Measurements from ENCODE around the gene CRABP2. TPM values are rescaled to one million over a fixed set of nuclear protein-coding genes. Genes with fewer than 3 reads are reported as not detected.

CRABP2 gene
- polyA plus RNA-seq, 1 donor, result 314 TPM

GRCh38 chr1:156652992-156653355 is 52.4 kb downstream of the CRABP2 start:
- no peak for DNase-seq

GRCh38 chr1:156652131-156652991 is 53.0 kb downstream of the CRABP2 start:
- DNase-seq, result no peak

Other genes starting within 250 kb of the CRABP2 start
- 102 TPM for gene MEF2D, start 204.8 kb downstream of the CRABP2 start, polyA plus RNA-seq (ENCODE audit: insufficient read length)
- gene IQGAP3, start 133.0 kb downstream of the CRABP2 start, polyA plus RNA-seq (ENCODE audit: insufficient read length), result 6.7 TPM
- 0.80 TPM for gene TTC24, start 125.9 kb downstream of the CRABP2 start, polyA plus RNA-seq (ENCODE audit: insufficient read length)
- 26.1 TPM for gene NAXE, start 113.8 kb downstream of the CRABP2 start, polyA plus RNA-seq (ENCODE audit: insufficient read length)
- gene GPATCH4, start 104.1 kb downstream of the CRABP2 start, polyA plus RNA-seq (ENCODE audit: insufficient read length), result 26.3 TPM
- 0.43 TPM for gene HAPLN2, start 86.2 kb downstream of the CRABP2 start, polyA plus RNA-seq (ENCODE audit: insufficient read length)
- 0.88 TPM for gene BCAN, start 63.5 kb downstream of the CRABP2 start, polyA plus RNA-seq (ENCODE audit: insufficient read length)
- gene NES, start 28.2 kb downstream of the CRABP2 start, polyA plus RNA-seq (ENCODE audit: insufficient read length), result 1,095 TPM
- gene METTL25B, start 22.9 kb upstream of the CRABP2 start, polyA plus RNA-seq (ENCODE audit: insufficient read length), result 22.2 TPM
- 24.0 TPM for gene ISG20L2, start 23.2 kb upstream of the CRABP2 start, polyA plus RNA-seq (ENCODE audit: insufficient read length)
- gene MRPL24, start 35.5 kb upstream of the CRABP2 start, polyA plus RNA-seq (ENCODE audit: insufficient read length), result 64.6 TPM
- 142 TPM for gene HDGF, start 46.1 kb upstream of the CRABP2 start, polyA plus RNA-seq (ENCODE audit: insufficient read length)
- 64.9 TPM for gene PRCC, start 62.0 kb upstream of the CRABP2 start, polyA plus RNA-seq (ENCODE audit: insufficient read length)
- 0.49 TPM for gene SH2D2A, start 111.3 kb upstream of the CRABP2 start, polyA plus RNA-seq (ENCODE audit: insufficient read length)
- gene INSRR, start 153.5 kb upstream of the CRABP2 start, polyA plus RNA-seq (ENCODE audit: insufficient read length), result 0.93 TPM
- 1.1 TPM for gene NTRK1, start 155.3 kb upstream of the CRABP2 start, polyA plus RNA-seq (ENCODE audit: insufficient read length)
- gene PEAR1, start 188.1 kb upstream of the CRABP2 start, polyA plus RNA-seq (ENCODE audit: insufficient read length), result 29.2 TPM
- gene LRRC71, start 215.0 kb upstream of the CRABP2 start, polyA plus RNA-seq (ENCODE audit: insufficient read length), result 0.83 TPM

All from hindlimb muscle (tissue), 1 donor.